ENCODE results near the gene LMO7.

Gene LMO7

DNA sequence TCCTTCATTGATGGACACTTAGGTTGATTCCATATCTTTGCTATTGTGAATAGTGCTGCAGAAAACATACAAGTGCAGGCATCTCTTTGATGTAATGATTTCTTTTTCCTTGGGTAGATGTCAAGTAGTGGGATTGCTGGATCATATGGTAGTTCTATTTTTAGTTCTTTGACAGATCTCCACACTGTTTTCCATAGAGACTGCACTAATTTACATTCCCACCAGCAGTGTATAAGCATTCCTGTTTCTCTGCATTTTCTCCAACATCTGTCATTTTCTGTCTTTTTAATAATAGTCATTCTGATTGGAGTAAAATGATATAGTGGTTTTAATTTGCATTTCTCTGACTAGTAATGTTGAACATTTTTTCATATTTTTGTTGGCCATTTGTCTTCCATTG lies 116.7 kb downstream of the LMO7 start:
- no peaks in the 10 kb centered on the region for H3K36me3 ChIP-seq (ENCODE audit: control insufficient read depth in 1 of 2, insufficient read depth in 2 of 2, low read length in 2 of 2)
- no peak overlapping the region for H2AK5ac ChIP-seq (ENCODE audit: low read length)
- H4K91ac ChIP-seq (ENCODE audit: low read depth, low read length): no peak overlapping the region
- H2BK120ac ChIP-seq (ENCODE audit: insufficient read depth, low read length, poor library complexity): no peak overlapping the region
- H3K9ac ChIP-seq (ENCODE audit: low read length): no peak overlapping the region
- H3K4me1 ChIP-seq (ENCODE audit: control insufficient read depth in 1 of 2, insufficient read depth in 2 of 2, low read length in 2 of 2): no peaks in the 10 kb centered on the region
- H2BK5ac ChIP-seq (ENCODE audit: low read depth, low read length, poor library complexity): no peak overlapping the region
- H3K23ac ChIP-seq (ENCODE audit: low read length): no peak overlapping the region
- no peak overlapping the region for H3K4me2 ChIP-seq (ENCODE audit: low read length)
- no peak overlapping the region for H2BK12ac ChIP-seq (ENCODE audit: low read length)
- H3K79me1 ChIP-seq (ENCODE audit: low read length): no peaks in the 10 kb centered on the region
- no peaks in the 10 kb centered on the region for H3K9me3 ChIP-seq (ENCODE audit: insufficient read depth, low read depth, low read length)
- DNase-seq: peak in 1 of 2 donors; percentile 57
- H3K18ac ChIP-seq (ENCODE audit: low read length): no peak overlapping the region
- H4K8ac ChIP-seq (ENCODE audit: low read depth, low read length): no peak overlapping the region
- no peaks in the 10 kb centered on the region for H3K27me3 ChIP-seq (ENCODE audit: insufficient read depth, low read length)
- no peak overlapping the region for H3K14ac ChIP-seq (ENCODE audit: low read length)
- H2AFZ ChIP-seq (ENCODE audit: insufficient read depth, low read length, poor library complexity): no peak overlapping the region
- H3K27ac ChIP-seq (ENCODE audit: low read depth, low read length): no peak overlapping the region
- H4K12ac ChIP-seq (ENCODE audit: low read depth, low read length): no peak overlapping the region
- H3K79me2 ChIP-seq (ENCODE audit: control insufficient read depth, insufficient read depth, low read length, poor library complexity): no peaks in the 10 kb centered on the region
- no peak overlapping the region for H3K4me3 ChIP-seq (ENCODE audit: low read depth, low read length)
- no peak overlapping the region for H3K4ac ChIP-seq (ENCODE audit: low read depth, low read length)

DNA sequence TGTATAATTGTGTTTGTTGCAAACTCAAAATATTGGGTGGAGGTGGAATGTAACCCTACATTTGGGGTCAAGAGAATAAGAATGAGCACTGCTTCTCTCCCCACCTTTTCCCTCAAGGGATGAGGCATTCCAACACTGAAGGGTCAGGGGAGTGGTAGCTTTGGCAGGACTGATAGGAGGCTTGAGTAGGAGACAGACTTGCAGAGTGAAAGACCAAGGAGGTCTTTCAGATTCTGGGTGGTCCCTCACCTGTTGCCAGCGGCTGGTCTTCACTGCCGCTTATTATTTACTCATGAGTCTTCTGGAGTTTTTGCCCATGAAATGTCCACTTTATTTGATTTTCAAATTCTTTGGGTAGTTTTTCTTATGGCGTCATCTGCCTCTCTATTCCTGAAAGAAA lies 118.8 kb downstream of the LMO7 start:
- no CpG with 5 or more reads among the region's 3 CpGs for WGBS (ENCODE audit: extremely low coverage, insufficient coverage, insufficient read length)
- Histone ChIP-seq H3K4me2 (ENCODE audit: low read length) (no peak overlapping the region), H2AK5ac (ENCODE audit: low read length) (no peak overlapping the region)

GRCh38 chr13:75757336-75757735 lies 121.2 kb downstream of the LMO7 start:
- no peak overlapping the region for H3K23ac ChIP-seq (ENCODE audit: low read length)
- no peak overlapping the region for H3K9ac ChIP-seq (ENCODE audit: low read length)
- no peak overlapping the region for H3K27ac ChIP-seq (ENCODE audit: low read depth, low read length)
- no peak overlapping the region for H2AFZ ChIP-seq (ENCODE audit: insufficient read depth, low read length, poor library complexity)
- H2BK5ac ChIP-seq (ENCODE audit: low read depth, low read length, poor library complexity): no peak overlapping the region
- H3K4me1 ChIP-seq (ENCODE audit: control insufficient read depth in 1 of 2, insufficient read depth in 2 of 2, low read length in 2 of 2): no peaks in the 10 kb centered on the region
- DNase-seq: no peak
- no peak overlapping the region for H3K4me2 ChIP-seq (ENCODE audit: low read length)
- H3K4me3 ChIP-seq (ENCODE audit: low read depth, low read length): no peak overlapping the region
- H3K79me1 ChIP-seq (ENCODE audit: low read length): no peaks in the 10 kb centered on the region
- no peak overlapping the region for H2BK120ac ChIP-seq (ENCODE audit: insufficient read depth, low read length, poor library complexity)
- no peak overlapping the region for H4K12ac ChIP-seq (ENCODE audit: low read depth, low read length)
- no peak overlapping the region for H3K14ac ChIP-seq (ENCODE audit: low read length)
- no peaks in the 10 kb centered on the region for H3K36me3 ChIP-seq (ENCODE audit: control insufficient read depth in 1 of 2, insufficient read depth in 2 of 2, low read length in 2 of 2)
- no peak overlapping the region for H2BK12ac ChIP-seq (ENCODE audit: low read length)
- H2AK5ac ChIP-seq (ENCODE audit: low read length): no peak overlapping the region
- no peaks in the 10 kb centered on the region for H3K27me3 ChIP-seq (ENCODE audit: insufficient read depth, low read length)
- H4K8ac ChIP-seq (ENCODE audit: low read depth, low read length): no peak overlapping the region
- no peak overlapping the region for H3K4ac ChIP-seq (ENCODE audit: low read depth, low read length)
- no peaks in the 10 kb centered on the region for H3K9me3 ChIP-seq (ENCODE audit: insufficient read depth, low read depth, low read length)
- no peak overlapping the region for H4K91ac ChIP-seq (ENCODE audit: low read depth, low read length)
- no peak overlapping the region for H3K18ac ChIP-seq (ENCODE audit: low read length)
- H3K79me2 ChIP-seq (ENCODE audit: control insufficient read depth, insufficient read depth, low read length, poor library complexity): no peaks in the 10 kb centered on the region

More for the DNA sequence above, 118.8 kb downstream of the LMO7 start:
- Histone ChIP-seq H3K9me3 (ENCODE audit: insufficient read depth, low read depth, low read length) (no peaks in the 10 kb centered on the region), H3K23ac (ENCODE audit: low read length) (no peak overlapping the region), H3K27me3 (ENCODE audit: insufficient read depth, low read length) (no peaks in the 10 kb centered on the region), H2BK5ac (ENCODE audit: low read depth, low read length, poor library complexity) (no peak overlapping the region), H2AFZ (ENCODE audit: insufficient read depth, low read length, poor library complexity) (no peak overlapping the region), H3K4me3 (ENCODE audit: low read depth, low read length) (no peak overlapping the region), H3K27ac (ENCODE audit: low read depth, low read length) (no peak overlapping the region), H3K18ac (ENCODE audit: low read length) (no peak overlapping the region), H3K9ac (ENCODE audit: low read length) (no peak overlapping the region), H2BK12ac (ENCODE audit: low read length) (no peak overlapping the region), H2BK120ac (ENCODE audit: insufficient read depth, low read length, poor library complexity) (no peak overlapping the region), H3K4me1 (ENCODE audit: control insufficient read depth in 1 of 2, insufficient read depth in 2 of 2, low read length in 2 of 2) (no peaks in the 10 kb centered on the region), H3K79me2 (ENCODE audit: control insufficient read depth, insufficient read depth, low read length, poor library complexity) (no peaks in the 10 kb centered on the region), H3K36me3 (ENCODE audit: control insufficient read depth in 1 of 2, insufficient read depth in 2 of 2, low read length in 2 of 2) (no peaks in the 10 kb centered on the region), H4K91ac (ENCODE audit: low read depth, low read length) (no peak overlapping the region), H4K12ac (ENCODE audit: low read depth, low read length) (no peak overlapping the region), H3K4ac (ENCODE audit: low read depth, low read length) (no peak overlapping the region), H3K14ac (ENCODE audit: low read length) (no peak overlapping the region), H4K8ac (ENCODE audit: low read depth, low read length) (no peak overlapping the region), H3K79me1 (ENCODE audit: low read length) (no peaks in the 10 kb centered on the region)
- DNase-seq: no peak

DNA sequence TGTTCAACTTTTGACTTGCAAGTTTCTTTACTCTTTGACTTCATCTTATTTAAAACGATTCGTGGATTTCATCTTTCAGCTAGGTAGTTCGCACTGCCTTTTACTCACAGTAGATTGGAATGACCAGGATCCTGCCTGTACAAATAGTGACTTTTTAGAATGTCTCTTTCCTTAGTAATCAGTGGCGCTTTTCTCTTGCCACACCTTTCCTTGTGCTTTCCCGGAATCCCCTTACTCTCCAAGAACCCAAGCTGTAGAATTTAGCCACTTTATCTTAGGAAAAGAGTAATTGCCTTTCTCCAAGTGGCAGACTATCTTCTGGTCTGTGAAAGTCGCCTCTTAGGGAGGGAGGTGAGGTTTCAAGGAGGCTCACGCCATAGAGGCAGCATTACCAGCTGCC lies 123.4 kb downstream of the LMO7 start:
- H3K23ac ChIP-seq (ENCODE audit: low read length): no peak overlapping the region
- H4K8ac ChIP-seq (ENCODE audit: low read depth, low read length): no peak overlapping the region
- peak; percentile 46 to 70 for DNase-seq
- no peaks in the 10 kb centered on the region for H3K79me2 ChIP-seq (ENCODE audit: control insufficient read depth, insufficient read depth, low read length, poor library complexity)
- no peak overlapping the region for H2AK5ac ChIP-seq (ENCODE audit: low read length)
- H3K27me3 ChIP-seq (ENCODE audit: insufficient read depth, low read length): no peaks in the 10 kb centered on the region
- no peak overlapping the region for H3K4ac ChIP-seq (ENCODE audit: low read depth, low read length)
- H2BK5ac ChIP-seq (ENCODE audit: low read depth, low read length, poor library complexity): no peak overlapping the region
- no peaks in the 10 kb centered on the region for H3K79me1 ChIP-seq (ENCODE audit: low read length)
- no peak overlapping the region for H3K4me3 ChIP-seq (ENCODE audit: low read depth, low read length)
- H4K12ac ChIP-seq (ENCODE audit: low read depth, low read length): no peak overlapping the region
- no peak overlapping the region for H2AFZ ChIP-seq (ENCODE audit: insufficient read depth, low read length, poor library complexity)
- no peak overlapping the region for H3K27ac ChIP-seq (ENCODE audit: low read depth, low read length)
- no peak overlapping the region for H2BK12ac ChIP-seq (ENCODE audit: low read length)
- no peaks in the 10 kb centered on the region for H3K4me1 ChIP-seq (ENCODE audit: control insufficient read depth in 1 of 2, insufficient read depth in 2 of 2, low read length in 2 of 2)
- H3K18ac ChIP-seq (ENCODE audit: low read length): no peak overlapping the region
- H3K4me2 ChIP-seq (ENCODE audit: low read length): no peak overlapping the region
- no peak overlapping the region for H4K91ac ChIP-seq (ENCODE audit: low read depth, low read length)
- no CpG with 5 or more reads among the region's 7 CpGs for WGBS (ENCODE audit: extremely low coverage, insufficient coverage, insufficient read length)
- H3K9ac ChIP-seq (ENCODE audit: low read length): no peak overlapping the region
- no peaks in the 10 kb centered on the region for H3K36me3 ChIP-seq (ENCODE audit: control insufficient read depth in 1 of 2, insufficient read depth in 2 of 2, low read length in 2 of 2)
- H3K9me3 ChIP-seq (ENCODE audit: insufficient read depth, low read depth, low read length): no peaks in the 10 kb centered on the region
- H3K14ac ChIP-seq (ENCODE audit: low read length): no peak overlapping the region
- H2BK120ac ChIP-seq (ENCODE audit: insufficient read depth, low read length, poor library complexity): no peak overlapping the region

Data from trophoblast cell (in vitro differentiated cells and primary cell).